ENCODE results near the gene HJURP.

HJURP gene

DNA sequence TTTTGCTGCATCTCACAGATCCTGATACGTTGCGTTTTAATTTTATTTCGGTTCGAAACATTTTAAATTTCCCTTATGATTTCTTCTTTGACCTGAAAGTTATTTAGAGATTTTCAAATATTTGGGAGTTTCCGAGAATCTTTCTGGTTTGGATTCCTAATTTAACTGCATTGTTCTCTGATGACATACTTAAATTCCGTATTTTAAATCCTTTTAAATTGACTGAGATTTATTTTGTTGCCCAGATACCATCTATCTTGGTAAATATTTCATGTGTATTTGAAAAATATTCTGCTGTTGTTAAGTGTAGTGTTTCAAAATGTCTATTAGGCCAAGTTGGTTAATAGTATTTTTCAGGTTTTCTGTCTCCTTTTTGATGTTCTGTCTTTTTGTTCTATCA, 38.5 kb downstream of the HJURP start:
- no peak overlapping the region for H3K9ac ChIP-seq (ENCODE audit: low read length)
- H3K27me3 ChIP-seq (ENCODE audit: control insufficient read depth, insufficient read depth, low read length), result no peaks in the 10 kb centered on the region
- no peak overlapping the region for H3K4me3 ChIP-seq (ENCODE audit: low read length)
- H3K4me1 ChIP-seq (ENCODE audit: control insufficient read depth, insufficient read depth, low read length), result no peaks in the 10 kb centered on the region
- H3K27ac ChIP-seq (ENCODE audit: low read depth, low read length), result no peak overlapping the region
- H3K36me3 ChIP-seq (ENCODE audit: control insufficient read depth, insufficient read depth, low read length), result no peaks in the 10 kb centered on the region

- Histone ChIP-seq H3K27me3 (ENCODE audit: control insufficient read depth, insufficient read depth, low read length) (no peaks in the 10 kb centered on the region), H3K4me1 (ENCODE audit: control insufficient read depth, insufficient read depth, low read length) (no peaks in the 10 kb centered on the region), H3K36me3 (ENCODE audit: control insufficient read depth, insufficient read depth, low read length) (no peaks in the 10 kb centered on the region), H3K4me3 (ENCODE audit: low read length) (no peak overlapping the region), H3K9ac (ENCODE audit: low read length) (no peak overlapping the region), H3K27ac (ENCODE audit: low read depth, low read length) (no peak overlapping the region)
Observed at GRCh38 chr2:233814056-233814835, 40.1 kb downstream of the HJURP start.

- no peak overlapping the region for H3K4me3 ChIP-seq (ENCODE audit: low read length)
- no peak overlapping the region for H3K27ac ChIP-seq (ENCODE audit: low read depth, low read length)
- no peaks in the 10 kb centered on the region for H3K4me1 ChIP-seq (ENCODE audit: control insufficient read depth, insufficient read depth, low read length)
- no peak overlapping the region for H3K9ac ChIP-seq (ENCODE audit: low read length)
- no peaks in the 10 kb centered on the region for H3K36me3 ChIP-seq (ENCODE audit: control insufficient read depth, insufficient read depth, low read length)
- H3K27me3 ChIP-seq (ENCODE audit: control insufficient read depth, insufficient read depth, low read length), result no peaks in the 10 kb centered on the region
Observed at GRCh38 chr2:233813236-233814055, 40.9 kb downstream of the HJURP start.

- H3K36me3 ChIP-seq (ENCODE audit: control insufficient read depth, insufficient read depth, low read length), result no peaks in the 10 kb centered on the region
- no peak overlapping the region for H3K9ac ChIP-seq (ENCODE audit: low read length)
- H3K4me3 ChIP-seq (ENCODE audit: low read length), result no peak overlapping the region
- no peaks in the 10 kb centered on the region for H3K27me3 ChIP-seq (ENCODE audit: control insufficient read depth, insufficient read depth, low read length)
- H3K4me1 ChIP-seq (ENCODE audit: control insufficient read depth, insufficient read depth, low read length), result no peaks in the 10 kb centered on the region
- no peak overlapping the region for H3K27ac ChIP-seq (ENCODE audit: low read depth, low read length)
Observed at GRCh38 chr2:233811732-233812131, 42.6 kb downstream of the HJURP start.

GRCh38 chr2:233811087-233811486, 43.2 kb downstream of the HJURP start:
- Histone ChIP-seq H3K4me3 (ENCODE audit: low read length) (no peak overlapping the region), H3K27me3 (ENCODE audit: control insufficient read depth, insufficient read depth, low read length) (no peaks in the 10 kb centered on the region), H3K36me3 (ENCODE audit: control insufficient read depth, insufficient read depth, low read length) (no peaks in the 10 kb centered on the region)

GRCh38 chr2:233810385-233810784, 44.0 kb downstream of the HJURP start:
- Histone ChIP-seq H3K4me1 (ENCODE audit: control insufficient read depth, insufficient read depth, low read length) (no peaks in the 10 kb centered on the region), H3K4me3 (ENCODE audit: low read length) (no peak overlapping the region), H3K27me3 (ENCODE audit: control insufficient read depth, insufficient read depth, low read length) (no peaks in the 10 kb centered on the region)

More at GRCh38 chr2:233811087-233811486, 43.2 kb downstream of the HJURP start:
- no peaks in the 10 kb centered on the region for H3K4me1 ChIP-seq (ENCODE audit: control insufficient read depth, insufficient read depth, low read length)
- no peak overlapping the region for H3K27ac ChIP-seq (ENCODE audit: low read depth, low read length)
- no peak overlapping the region for H3K9ac ChIP-seq (ENCODE audit: low read length)

DNA sequence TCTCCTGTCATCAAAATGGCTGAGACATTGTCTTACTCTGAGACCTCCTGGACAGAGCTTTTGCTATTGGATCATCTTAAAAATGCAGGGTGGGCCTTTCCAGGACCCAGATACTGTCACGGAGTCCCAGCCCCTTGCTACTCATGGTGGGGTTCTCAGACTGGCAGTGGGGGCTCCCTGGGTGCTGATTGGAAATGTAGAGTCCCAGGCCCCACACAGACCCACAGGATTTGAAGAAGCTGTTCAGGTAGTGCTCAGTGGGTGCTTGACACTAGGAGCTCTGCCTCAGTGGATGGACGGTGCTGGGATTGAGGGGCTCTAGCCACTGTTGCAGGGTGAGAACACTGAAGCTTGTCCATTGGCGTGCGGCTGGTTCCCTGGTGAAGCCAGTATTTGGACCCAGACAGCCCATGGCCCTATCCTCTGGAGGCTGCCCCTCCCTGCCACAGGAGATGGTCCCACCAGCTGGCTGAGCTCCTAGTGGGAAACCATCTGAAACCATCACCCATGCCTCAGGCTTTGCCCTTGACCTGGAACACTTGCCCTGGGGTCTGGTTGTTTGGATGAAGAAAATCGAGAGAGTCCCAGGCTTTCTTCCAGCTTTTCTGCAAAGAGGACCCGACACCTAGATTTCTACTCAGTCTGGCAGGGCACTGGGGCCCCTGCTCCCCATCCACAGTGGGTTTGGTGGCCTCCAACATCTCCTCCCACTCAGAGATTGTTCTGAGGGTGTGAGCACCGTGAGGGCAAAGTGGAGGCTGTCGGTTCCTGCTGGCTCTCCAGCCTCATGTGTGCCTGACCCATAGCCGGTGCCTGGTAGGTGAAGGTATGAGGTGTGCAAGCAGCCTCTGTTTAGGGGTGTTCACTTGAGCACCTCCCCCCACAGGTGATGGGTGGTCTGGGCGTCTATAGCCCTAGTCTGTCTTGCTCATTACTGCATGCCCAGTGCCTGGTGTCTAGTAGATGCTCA, 46.1 kb downstream of the HJURP start:
- H3K4me1 ChIP-seq (ENCODE audit: control insufficient read depth, insufficient read depth, low read length), result no peaks in the 10 kb centered on the region
- no peak overlapping the region for H3K27ac ChIP-seq (ENCODE audit: low read depth, low read length)
- H3K27me3 ChIP-seq (ENCODE audit: control insufficient read depth, insufficient read depth, low read length), result no peaks in the 10 kb centered on the region
- H3K4me3 ChIP-seq (ENCODE audit: low read length), result no peak overlapping the region
- H3K9ac ChIP-seq (ENCODE audit: low read length), result no peak overlapping the region
- no peaks in the 10 kb centered on the region for H3K36me3 ChIP-seq (ENCODE audit: control insufficient read depth, insufficient read depth, low read length)

More at GRCh38 chr2:233810385-233810784, 44.0 kb downstream of the HJURP start:
- Histone ChIP-seq H3K36me3 (ENCODE audit: control insufficient read depth, insufficient read depth, low read length) (no peaks in the 10 kb centered on the region), H3K27ac (ENCODE audit: low read depth, low read length) (no peak overlapping the region), H3K9ac (ENCODE audit: low read length) (no peak overlapping the region)

- H3K9ac ChIP-seq (ENCODE audit: low read length), result no peak overlapping the region
- H3K27me3 ChIP-seq (ENCODE audit: control insufficient read depth, insufficient read depth, low read length), result no peaks in the 10 kb centered on the region
- H3K36me3 ChIP-seq (ENCODE audit: control insufficient read depth, insufficient read depth, low read length), result no peaks in the 10 kb centered on the region
- no peak overlapping the region for H3K4me3 ChIP-seq (ENCODE audit: low read length)
- no peak overlapping the region for H3K27ac ChIP-seq (ENCODE audit: low read depth, low read length)
- no peaks in the 10 kb centered on the region for H3K4me1 ChIP-seq (ENCODE audit: control insufficient read depth, insufficient read depth, low read length)
Observed at GRCh38 chr2:233807215-233807865, 47.0 kb downstream of the HJURP start.

DNA sequence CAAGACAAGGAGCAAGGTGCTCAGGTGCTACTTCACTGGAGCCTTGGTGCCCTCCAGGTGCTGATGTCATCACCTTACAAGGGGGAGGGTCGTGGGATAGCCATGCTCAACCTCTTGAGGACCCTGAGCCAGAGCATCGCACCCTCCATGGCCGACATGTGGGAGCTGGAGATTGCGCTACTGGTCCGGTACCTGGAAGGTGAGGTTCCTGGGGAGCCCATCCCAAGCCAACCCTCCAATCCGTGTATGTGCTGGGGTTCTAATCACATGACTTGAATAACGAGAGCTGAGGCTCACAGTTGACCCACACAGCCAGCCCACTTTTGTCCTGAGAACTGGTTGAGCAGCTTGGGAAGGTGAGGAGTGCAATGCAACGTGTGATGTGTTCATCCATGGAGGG, 50.3 kb downstream of the HJURP start:
- no peaks in the 10 kb centered on the region for H3K4me1 ChIP-seq (ENCODE audit: control insufficient read depth, insufficient read depth, low read length)
- H3K27ac ChIP-seq (ENCODE audit: low read depth, low read length), result no peak overlapping the region
- H3K27me3 ChIP-seq (ENCODE audit: control insufficient read depth, insufficient read depth, low read length), result no peaks in the 10 kb centered on the region
- H3K9ac ChIP-seq (ENCODE audit: low read length), result no peak overlapping the region
- H3K4me3 ChIP-seq (ENCODE audit: low read length), result no peak overlapping the region
- H3K36me3 ChIP-seq (ENCODE audit: control insufficient read depth, insufficient read depth, low read length), result no peaks in the 10 kb centered on the region

DNA sequence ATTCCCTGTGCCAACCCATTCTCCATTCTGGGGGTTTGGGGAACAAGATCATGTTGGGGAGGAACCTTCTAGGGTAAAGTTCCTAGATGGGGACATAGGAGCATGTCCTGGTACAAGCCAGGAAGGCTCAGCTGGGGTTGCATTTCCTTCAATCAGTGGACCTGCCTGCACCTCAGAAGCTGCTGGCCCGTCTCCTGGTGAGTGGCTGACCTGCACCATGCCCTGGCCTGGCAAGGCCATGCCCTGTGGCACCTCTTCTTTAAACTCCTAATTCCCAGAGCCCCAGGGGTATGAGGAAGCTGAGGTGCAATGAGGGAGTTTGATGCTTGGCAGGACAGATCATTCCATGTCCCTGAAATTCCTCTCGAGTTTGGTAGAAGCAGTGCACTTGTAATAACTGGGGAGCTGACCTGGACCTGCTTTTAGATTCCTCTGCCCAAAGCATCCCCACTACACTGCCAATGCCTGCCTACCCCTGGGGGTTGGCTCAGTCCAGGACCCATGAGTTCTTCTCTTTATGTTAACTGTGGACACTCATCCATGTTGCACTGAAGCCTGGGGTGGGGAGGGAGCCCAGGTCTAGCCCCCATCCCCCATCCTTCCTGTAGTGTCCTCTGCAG, 50.9 kb downstream of the HJURP start:
- Histone ChIP-seq H3K9ac (ENCODE audit: low read length) (no peak overlapping the region), H3K27me3 (ENCODE audit: control insufficient read depth, insufficient read depth, low read length) (no peaks in the 10 kb centered on the region), H3K36me3 (ENCODE audit: control insufficient read depth, insufficient read depth, low read length) (no peaks in the 10 kb centered on the region), H3K4me3 (ENCODE audit: low read length) (no peak overlapping the region), H3K4me1 (ENCODE audit: control insufficient read depth, insufficient read depth, low read length) (no peaks in the 10 kb centered on the region), H3K27ac (ENCODE audit: low read depth, low read length) (no peak overlapping the region)

- Histone ChIP-seq H3K27ac (ENCODE audit: low read depth, low read length) (no peak overlapping the region), H3K9ac (ENCODE audit: low read length) (no peak overlapping the region), H3K27me3 (ENCODE audit: control insufficient read depth, insufficient read depth, low read length) (no peaks in the 10 kb centered on the region), H3K36me3 (ENCODE audit: control insufficient read depth, insufficient read depth, low read length) (no peaks in the 10 kb centered on the region), H3K4me1 (ENCODE audit: control insufficient read depth, insufficient read depth, low read length) (no peaks in the 10 kb centered on the region), H3K4me3 (ENCODE audit: low read length) (no peak overlapping the region)
Observed at GRCh38 chr2:233802132-233802815, 52.1 kb downstream of the HJURP start.

Measured in rectal smooth muscle tissue (tissue), 1 donor.